ENCODE measurements around the gene L1CAM.

DNA sequence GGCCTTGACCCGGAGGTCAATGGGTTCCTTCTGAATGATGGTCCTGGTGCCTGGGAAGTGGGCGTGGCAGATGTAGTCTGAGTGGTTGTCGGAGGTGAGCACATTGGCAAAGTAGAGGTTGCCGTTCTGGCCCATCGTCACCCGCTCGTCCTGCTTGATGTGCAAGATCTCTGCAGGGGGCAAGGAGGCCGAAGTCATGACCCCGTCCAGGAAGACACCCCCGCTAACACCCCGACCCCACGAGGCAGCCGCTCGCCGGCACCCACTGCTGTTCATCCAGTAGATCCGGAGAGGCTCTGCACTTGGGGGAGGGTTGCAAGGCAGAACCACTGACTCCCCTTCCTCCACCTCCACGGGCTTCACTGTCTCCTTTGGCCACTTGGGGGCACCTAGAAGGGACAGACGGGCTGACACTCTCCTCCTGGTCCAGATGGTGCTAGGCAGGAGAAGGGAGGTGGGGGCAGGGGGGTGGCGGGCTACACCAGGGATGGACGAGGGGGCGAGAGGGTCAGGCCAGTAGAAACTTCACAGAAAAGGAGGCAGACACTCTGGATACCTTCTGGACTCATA, 15.1 kb downstream of the L1CAM start:
- TF ChIP-seq CTCF (IDR thresholded peaks at IDR 0.05) (no peak), POLR2A (IDR thresholded peaks at IDR 0.05) (no peak)

Measured in adrenal gland (tissue), 5 donors.